Spleen (tissue), 11 donors: ENCODE measurements around the gene LGALSL. TPM values are rescaled to one million over a fixed set of nuclear protein-coding genes. Genes with fewer than 3 reads are reported as not detected.
A peak's percentile ranks its signal among the peaks of the same experiment; 100 is the strongest.

ENCODE experiments used
- DNase-seq: peaks from one replicate; pipeline ENCODE4 v3.0.0-alpha.2; 2020
- H3K27ac ChIP-seq, 8 donors: fragments of 200-600 bp; sonication (generic) in 7 of 8; 1 replicate in 4 of 8; 2 replicates in 4 of 8; pipeline versions ENCODE4 v1.5.0 to v1.8.0; 2016 to 2021; ENCODE audit warnings: inconsistent platforms in 4 of 8, mild to moderate bottlenecking in 4 of 8, moderate library complexity in 1 of 8
- H3K27me3 ChIP-seq, 7 donors: fragments of 200-600 bp; sonication (generic) in 6 of 7; replicated peaks in 1 of 7; 1 replicate in 4 of 7; 2 replicates in 3 of 7; pipeline versions ENCODE4 v1.5.0 to v1.8.0; 2016 to 2021; ENCODE audit warnings: inconsistent platforms in 3 of 7, mild to moderate bottlenecking in 1 of 7
- H3K36me3 ChIP-seq, 6 donors: fragments of 200-600 bp; sonication (generic) in 5 of 6; 1 replicate in 4 of 6; 2 replicates in 2 of 6; pipeline versions ENCODE4 v1.5.0 to v1.8.0; 2016 to 2021; ENCODE audit warnings: inconsistent platforms in 2 of 6
- H3K4me1 ChIP-seq, 6 donors: fragments of 200-600 bp; sonication (generic) in 5 of 6; 1 replicate in 3 of 6; 2 replicates in 3 of 6; pipeline versions ENCODE4 v1.5.0 to v1.8.0; 2016 to 2021; ENCODE audit warnings: inconsistent platforms in 3 of 6
- H3K4me3 ChIP-seq, 8 donors: fragments of 200-600 bp; sonication (generic) in 7 of 8; 1 replicate in 4 of 8; 2 replicates in 4 of 8; pipeline versions ENCODE4 v1.5.0 to v1.8.0; 2016 to 2021; ENCODE audit warnings: inconsistent platforms in 4 of 8, mild to moderate bottlenecking in 4 of 8, moderate library complexity in 2 of 8
- H3K9me3 ChIP-seq, 8 donors: fragments of 200-600 bp; sonication (generic) in 7 of 8; 1 replicate in 4 of 8; 2 replicates in 4 of 8; pipeline versions ENCODE4 v1.5.0 to v1.8.0; 2016 to 2021; ENCODE audit warnings: inconsistent platforms in 4 of 8
- POLR2A ChIP-seq, 3 donors: fragments of 450-650 bp; IDR thresholded peaks; one replicate each; pipeline ENCODE4 v1.5.1; 2017; ENCODE audit warnings: antibody characterized with exemption in 3 of 3, mild to moderate bottlenecking in 1 of 3
- POLR2AphosphoS5 ChIP-seq, 3 donors: sonication (generic); formaldehyde crosslinking; IDR thresholded peaks; one replicate each; pipeline ENCODE4 v1.5.1; 2017; ENCODE audit warnings: antibody characterized with exemption in 3 of 3
- WGBS, 5 donors: extraction: QIAGEN DNeasy Blood & Tissue Kit in 3 of 5; methylation state at CpG; one replicate each; pipeline versions ENCODE4 v1.1.5 to v1.1.7; 2013 to 2018; 5-methylcytosine and 5-hydroxymethylcytosine counted together
- intact Hi-C: fragments of 100-400 bp; cut with DNase I; formaldehyde crosslinking; loops from one replicate; pipeline ENCODE4 v1.15.0; 2023; ENCODE audit warnings: low total_unique reads
- polyA plus RNA-seq, 3 donors: library from polyadenylated mRNA; stranded (reverse); fragments of 200-250 nt; gene quantifications; one replicate each; pipeline ENCODE4 v1.2.1, GENCODE V29; 2013
- total RNA-seq, 7 donors: library from RNA; depleted of rRNA in 3 of 7; stranded (reverse); fragments of >200 nt in 3 of 7; fragmentation: NEBNext Ultra II Directional in 4 of 7; extraction: Animal tissue kit (Norgen Biotek cat#: 25700) in 4 of 7; gene quantifications; one replicate each; pipeline versions ENCODE4 v1.1.0 to v1.2.1, GENCODE V29; 2016 to 2021
- TF ChIP-seq, protein P1 (sequence below), 11 experiments: fragments of 200-600 bp in 7 of 11; fragments of 450-650 bp in 4 of 11; sonication (generic) in 4 of 11; IDR thresholded peaks in 8 of 11; conservative IDR thresholded peaks in 3 of 11; 1 replicate in 7 of 11; 2 replicates in 4 of 11; pipeline versions ENCODE4 v1.4.0 to v1.8.0; 2016 to 2021; ENCODE audit warnings: antibody characterized with exemption in 11 of 11, inconsistent platforms in 4 of 11, mild to moderate bottlenecking in 1 of 11
- donor health status: healthy with polysubstance abuse.
- donor health status: DM: no; HTN: no; CAD: no; lungs with moderate emphysema.
- donor health status: DM: no; HTN: no; CAD: no.
- donor health status: Bipolar disorder and iron deficiency.
- donor health status: healthy.
- donor health status: DM: no; HTN: no; CAD: no.
- donor health status: DM: yes; HTN: yes; CAD: no.

LGALSL gene
- total and polyA plus RNA-seq, 10 donors = 2.4 to 16.6 (median 12.7) TPM

DNA sequence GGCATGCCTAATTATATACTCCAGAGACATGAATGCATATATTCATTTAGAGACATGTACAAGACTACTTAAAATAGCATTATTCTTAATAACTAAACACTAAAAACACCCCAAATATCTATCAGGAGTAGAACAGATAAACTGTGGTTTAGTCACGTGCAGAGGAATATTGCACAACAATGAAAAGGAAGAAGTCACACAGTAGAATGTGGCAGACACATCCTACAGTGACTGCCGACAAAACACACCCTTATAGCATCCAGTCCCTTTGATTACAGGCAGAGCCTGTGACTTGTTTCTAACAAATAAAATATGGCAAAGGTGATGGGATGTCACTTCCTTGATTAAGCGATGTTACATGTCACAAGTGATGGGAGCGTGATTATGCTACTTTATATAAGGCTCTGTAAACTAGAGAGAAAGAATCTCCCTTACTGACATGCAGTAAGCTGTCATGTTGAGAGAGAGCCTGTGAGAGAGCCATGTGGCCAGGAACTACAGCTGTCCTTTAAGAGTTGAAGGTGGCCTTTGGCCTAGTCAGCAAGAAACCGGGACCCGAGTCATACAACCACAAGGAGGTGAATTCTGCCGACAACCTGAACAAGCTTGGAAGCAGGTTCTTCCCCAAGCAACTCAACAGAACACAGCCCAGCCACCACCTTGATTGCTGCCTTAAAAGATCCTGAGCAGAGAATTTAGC lies 39.1 kb upstream of the LGALSL start:
- intact Hi-C loops = no loop called here
- H3K27me3 ChIP-seq = peaks cover 0 to 5% (median 0%) of the 10 kb centered on the region in 7 donors
- 75 to 93% (median 87%) methylated on average over 7 of the region's 7 CpGs for WGBS, 5 donors
- no peak for TF ChIP-seq POLR2A (IDR thresholded peaks at IDR 0.05)
- TF ChIP-seq POLR2AphosphoS5 (IDR thresholded peaks at IDR 0.05) = no peak
- DNase-seq = no peak
- H3K4me3 ChIP-seq = no peak overlapping the region
- peaks cover 0 to 12% (median 2%) of the 10 kb centered on the region in 6 donors for H3K4me1 ChIP-seq
- H3K9me3 ChIP-seq = no peaks in the 10 kb centered on the region
- H3K27ac ChIP-seq = peak overlapping the region in 5 of 8 donors; percentile 8 to 54 (median 19)
- no peaks in the 10 kb centered on the region for H3K36me3 ChIP-seq

DNA sequence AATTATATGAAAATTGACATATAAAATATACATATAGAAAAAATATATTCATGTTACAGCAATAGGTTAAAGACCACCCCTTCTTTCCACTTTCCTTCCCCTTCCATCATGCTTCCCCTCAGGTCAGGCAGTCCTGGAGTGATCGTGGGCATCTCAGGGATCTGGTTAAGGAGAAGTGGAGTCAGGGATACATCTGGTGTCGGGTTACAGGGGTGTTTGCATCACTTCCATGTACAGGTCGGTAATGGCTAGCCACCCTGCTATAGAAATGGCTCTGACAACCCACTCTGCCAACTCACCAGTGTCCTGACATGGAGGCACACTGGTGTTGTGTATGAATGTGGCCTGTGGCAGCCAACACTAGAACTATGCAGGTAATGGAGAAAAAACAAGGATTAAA lies 36.3 kb upstream of the LGALSL start:
- DNase-seq = no peak
- 56 to 87% (median 62%) methylated on average over 3 of the region's 3 CpGs for WGBS, 5 donors
- TF ChIP-seq, protein P1, sequence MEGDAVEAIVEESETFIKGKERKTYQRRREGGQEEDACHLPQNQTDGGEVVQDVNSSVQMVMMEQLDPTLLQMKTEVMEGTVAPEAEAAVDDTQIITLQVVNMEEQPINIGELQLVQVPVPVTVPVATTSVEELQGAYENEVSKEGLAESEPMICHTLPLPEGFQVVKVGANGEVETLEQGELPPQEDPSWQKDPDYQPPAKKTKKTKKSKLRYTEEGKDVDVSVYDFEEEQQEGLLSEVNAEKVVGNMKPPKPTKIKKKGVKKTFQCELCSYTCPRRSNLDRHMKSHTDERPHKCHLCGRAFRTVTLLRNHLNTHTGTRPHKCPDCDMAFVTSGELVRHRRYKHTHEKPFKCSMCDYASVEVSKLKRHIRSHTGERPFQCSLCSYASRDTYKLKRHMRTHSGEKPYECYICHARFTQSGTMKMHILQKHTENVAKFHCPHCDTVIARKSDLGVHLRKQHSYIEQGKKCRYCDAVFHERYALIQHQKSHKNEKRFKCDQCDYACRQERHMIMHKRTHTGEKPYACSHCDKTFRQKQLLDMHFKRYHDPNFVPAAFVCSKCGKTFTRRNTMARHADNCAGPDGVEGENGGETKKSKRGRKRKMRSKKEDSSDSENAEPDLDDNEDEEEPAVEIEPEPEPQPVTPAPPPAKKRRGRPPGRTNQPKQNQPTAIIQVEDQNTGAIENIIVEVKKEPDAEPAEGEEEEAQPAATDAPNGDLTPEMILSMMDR (IDR thresholded peaks at IDR 0.05 in 8 of 11, conservative IDR thresholded peaks at IDR 0.05 in 3 of 11) = no peak
- TF ChIP-seq POLR2A (IDR thresholded peaks at IDR 0.05) = no peak
- no peak for TF ChIP-seq POLR2AphosphoS5 (IDR thresholded peaks at IDR 0.05)
- Histone ChIP-seq H3K27ac (no peak overlapping the region), H3K36me3 (no peaks in the 10 kb centered on the region), H3K4me3 (no peak overlapping the region), H3K27me3 (no peaks in the 10 kb centered on the region), H3K4me1 (peaks cover 0 to 12% (median 2%) of the 10 kb centered on the region in 6 donors), H3K9me3 (no peaks in the 10 kb centered on the region)
- intact Hi-C loops = no loop called here

DNA sequence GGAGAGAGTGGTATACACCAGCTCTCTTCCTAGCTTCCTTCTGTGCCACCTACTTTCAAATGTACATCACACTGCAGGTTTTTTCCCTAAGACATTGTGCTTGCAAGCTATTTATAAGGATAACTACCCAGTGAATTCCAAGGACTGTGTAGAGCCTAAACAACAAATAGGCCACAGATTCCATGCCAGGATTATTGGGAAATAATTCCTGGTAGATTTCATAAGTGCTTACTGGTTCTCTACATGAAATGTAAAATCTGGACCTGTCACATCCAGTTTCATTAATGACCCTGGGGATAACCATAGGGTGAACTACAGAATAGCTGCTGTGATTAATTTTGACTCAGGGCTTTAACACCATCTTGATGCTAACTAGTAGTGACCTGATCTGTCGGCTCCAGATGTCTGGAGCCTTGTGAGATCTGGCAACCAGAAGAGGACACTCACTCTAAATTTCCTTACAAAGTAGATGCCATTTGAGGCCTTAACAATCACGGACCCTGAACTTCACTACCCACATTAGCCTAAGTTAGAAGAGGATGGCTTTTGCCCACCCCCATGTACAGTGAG lies 34.3 kb upstream of the LGALSL start:
- 70 to 98% (median 81%) methylated on average over 2 of the region's 2 CpGs for WGBS, 5 donors
- DNase-seq = no peak
- no peaks in the 10 kb centered on the region for H3K9me3 ChIP-seq
- no peak overlapping the region for H3K27ac ChIP-seq
- intact Hi-C loops = no loop called here
- H3K4me1 ChIP-seq = peaks cover 0 to 12% (median 2%) of the 10 kb centered on the region in 6 donors
- H3K27me3 ChIP-seq = no peaks in the 10 kb centered on the region
- H3K4me3 ChIP-seq = no peak overlapping the region
- TF ChIP-seq POLR2AphosphoS5 (IDR thresholded peaks at IDR 0.05) (no peak), POLR2A (IDR thresholded peaks at IDR 0.05) (no peak)
- TF ChIP-seq, protein P1 (IDR thresholded peaks at IDR 0.05 in 8 of 11, conservative IDR thresholded peaks at IDR 0.05 in 3 of 11) = no peak
- H3K36me3 ChIP-seq = no peaks in the 10 kb centered on the region

DNA sequence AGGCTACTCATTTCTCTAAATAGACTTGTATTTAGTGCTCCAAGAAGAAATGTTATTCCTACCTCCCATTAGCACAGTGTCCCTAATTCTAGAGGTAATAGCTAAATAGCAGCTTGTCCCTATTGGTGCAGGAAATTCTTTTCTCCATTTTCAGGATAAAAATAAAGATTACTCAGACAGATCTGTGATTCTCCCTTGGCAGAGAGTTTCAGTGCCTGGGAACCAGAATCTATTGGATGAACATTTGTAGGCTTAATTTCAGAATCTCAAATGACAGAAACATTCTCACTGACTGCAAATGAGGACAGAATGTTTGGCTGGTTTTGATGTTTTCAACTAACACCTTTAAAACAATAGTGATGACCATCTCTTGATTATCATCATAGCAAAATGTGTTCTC lies 33.3 kb upstream of the LGALSL start:
- intact Hi-C loops = no loop called here
- H3K4me1 ChIP-seq = peaks cover 0 to 4% (median 1%) of the 10 kb centered on the region in 6 donors
- TF ChIP-seq POLR2AphosphoS5 (IDR thresholded peaks at IDR 0.05) (no peak), POLR2A (IDR thresholded peaks at IDR 0.05) (no peak)
- TF ChIP-seq, protein P1 (IDR thresholded peaks at IDR 0.05 in 8 of 11, conservative IDR thresholded peaks at IDR 0.05 in 3 of 11) = no peak
- DNase-seq = no peak
- no peak overlapping the region for H3K4me3 ChIP-seq
- H3K27ac ChIP-seq = peak overlapping the region in 1 of 8 donors; percentile 4
- no peaks in the 10 kb centered on the region for H3K27me3 ChIP-seq
- no peaks in the 10 kb centered on the region for H3K9me3 ChIP-seq
- H3K36me3 ChIP-seq = no peaks in the 10 kb centered on the region
